HepG2 (cell line): ENCODE measurements around the gene DAAM2. TPM values are rescaled to one million over a fixed set of nuclear protein-coding genes. Genes with fewer than 3 reads are reported as not detected.

ENCODE experiments used
- ATAC-seq: fragments of 200-7000 bp; cut with Tn5 transposase; 3 replicates; pipeline ENCODE4 v1.9.1; 2020; ENCODE audit warnings: mild to moderate bottlenecking, moderate library complexity
- BruUV-seq: library from RNA; stranded (reverse); fragments of 400-500 nt; replicated peaks from 2 replicates; lab custom pipeline; 2021; lab: Mats Ljungman, UMichigan
- CTCF ChIA-PET: fragments of 300-600 bp; formaldehyde crosslinking; extraction: SDS; loops from one replicate; lab custom pipeline; 2021; ENCODE audit warnings: low total read pairs, inconsistent platforms, low intra/inter-chr PET ratio; lab: Yijun Ruan, JAX
- POLR2A ChIA-PET: fragments of 350-600 bp; sonication (Branson Sonifier 250); formaldehyde crosslinking; loops from one replicate; lab custom pipeline; 2020; ENCODE audit warnings: antibody characterized with exemption, inconsistent platforms; lab: Yijun Ruan, JAX
- DNase-seq: peaks from one replicate; pipeline ENCODE4 v3.0.0-alpha.2; 2015; ENCODE audit warnings: low spot score
- FAIRE-seq: peaks from 3 replicates; lab custom pipeline; 2011; peaks lifted over from hg19 to GRCh38; lab: Jason Lieb, UNC
- H2AFZ ChIP-seq: one replicate; pipeline ENCODE4 v1.6.1; 2011; ENCODE audit warnings: low read length, inconsistent platforms
- H3K27ac ChIP-seq: fragments of 300-600 bp; 3 replicates; pipeline ENCODE4 v1.8.0; 2011; ENCODE audit warnings: mixed run types, mild to moderate bottlenecking, mixed read lengths, low read length, inconsistent platforms; ENCODE audit not compliant: insufficient read depth; ENCODE audit errors: extremely low read length
- H3K27me3 ChIP-seq, 2 experiments: fragments of 200-600 bp in 1 of 2; 2 replicates in 1 of 2; 3 replicates in 1 of 2; pipeline versions ENCODE4 v1.6.0 to v1.8.0; 2011; ENCODE audit warnings: low read length in 2 of 2, mild to moderate bottlenecking in 2 of 2, moderate library complexity in 2 of 2, inconsistent platforms in 1 of 2; ENCODE audit not compliant: insufficient read depth in 2 of 2, control insufficient read depth in 1 of 2
- H3K36me3 ChIP-seq, 2 experiments: fragments of 200-600 bp in 1 of 2; replicated peaks in 1 of 2; 2 replicates in 1 of 2; 3 replicates in 1 of 2; pipeline versions ENCODE4 v1.5.1 to v1.8.0; 2011; ENCODE audit warnings: low read length in 2 of 2, inconsistent platforms in 1 of 2; ENCODE audit not compliant: insufficient read depth in 2 of 2, control insufficient read depth in 1 of 2
- H3K4me1 ChIP-seq: 2 replicates; pipeline ENCODE4 v1.5.1; 2012; ENCODE audit warnings: low read length, inconsistent platforms; ENCODE audit not compliant: insufficient read depth
- H3K4me2 ChIP-seq: 2 replicates; pipeline ENCODE4 v1.6.0; 2011; ENCODE audit warnings: low read depth, low read length, inconsistent platforms
- H3K4me3 ChIP-seq, 3 experiments: fragments of 200-600 bp in 1 of 3; sonication (generic), shearing (Covaris generic) in 1 of 3; replicated peaks in 1 of 3; 2 replicates each; pipeline ENCODE4 v1.5.1; 2011 to 2016; ENCODE audit warnings: low read length in 3 of 3, inconsistent platforms in 2 of 3, low read depth in 2 of 3, mild to moderate bottlenecking in 2 of 3, control low read depth in 1 of 3, mixed read lengths in 1 of 3; ENCODE audit not compliant: insufficient read depth in 1 of 3
- H3K79me2 ChIP-seq: one replicate; pipeline ENCODE4 v1.6.1; 2011; ENCODE audit warnings: low read length, inconsistent platforms; ENCODE audit not compliant: insufficient read depth
- H3K9ac ChIP-seq: 2 replicates; pipeline ENCODE4 v1.6.0; 2011; ENCODE audit warnings: mild to moderate bottlenecking, low read depth, low read length, inconsistent platforms; ENCODE audit not compliant: insufficient read depth
- H3K9me3 ChIP-seq: 2 replicates; pipeline ENCODE4 v1.5.1; 2012; ENCODE audit warnings: mild to moderate bottlenecking, low read length
- H4K20me1 ChIP-seq: 2 replicates; pipeline ENCODE4 v1.6.0; 2011; ENCODE audit warnings: inconsistent platforms, mild to moderate bottlenecking, low read length, moderate library complexity; ENCODE audit not compliant: insufficient read depth
- ATF4 ChIP-seq, 2 experiments: fragments of 450-650 bp in 1 of 2; sonication (generic) in 1 of 2; formaldehyde crosslinking; IDR thresholded peaks; 2 replicates each; pipeline versions ENCODE4 v1.5.0 to v1.8.0; 2020 to 2022; ENCODE audit warnings: mild to moderate bottlenecking in 1 of 2, missing genetic modification reagents in 1 of 2
- ERF ChIP-seq: IDR thresholded peaks from 2 replicates; pipeline ENCODE4 v1.6.1; 2018; ENCODE audit warnings: missing biosample characterization, missing genetic modification reagents
- KDM6A ChIP-seq: IDR thresholded peaks from 2 replicates; pipeline ENCODE4 v1.6.1; 2016; ENCODE audit warnings: low read depth
- MEIS2 ChIP-seq: sonication (generic); formaldehyde crosslinking; IDR thresholded peaks from 2 replicates; pipeline ENCODE4 v1.9.0; 2021; ENCODE audit warnings: mild to moderate bottlenecking, missing genetic modification reagents
- MTERF4 ChIP-seq: sonication (generic); formaldehyde crosslinking; IDR thresholded peaks from 2 replicates; pipeline ENCODE4 v1.8.0; 2023; ENCODE audit warnings: mild to moderate bottlenecking, missing genetic modification reagents
- ONECUT2 ChIP-seq: sonication (generic); formaldehyde crosslinking; IDR thresholded peaks from 2 replicates; pipeline ENCODE4 v1.4.0; 2020; ENCODE audit warnings: missing genetic modification reagents
- PLSCR1 ChIP-seq: sonication (generic); formaldehyde crosslinking; IDR thresholded peaks from 2 replicates; pipeline ENCODE4 v1.5.0; 2020; ENCODE audit warnings: missing genetic modification reagents, mild to moderate bottlenecking, borderline replicate concordance
- SRSF4 ChIP-seq: fragments of 200-400 bp; formaldehyde crosslinking; IDR thresholded peaks from one replicate; pipeline ENCODE4 v1.6.1; 2018; ENCODE audit warnings: mild to moderate bottlenecking, low read depth, low read length, moderate library complexity; ENCODE audit not compliant: poor library complexity, severe bottlenecking
- THRA ChIP-seq: sonication (generic); formaldehyde crosslinking; IDR thresholded peaks from 2 replicates; pipeline ENCODE4 v1.4.0; 2020; ENCODE audit warnings: missing genetic modification reagents, borderline replicate concordance
- ZC3H13 ChIP-seq: sonication (generic); formaldehyde crosslinking; IDR thresholded peaks from 2 replicates; pipeline ENCODE4 v1.8.1; 2023; ENCODE audit warnings: mild to moderate bottlenecking, missing genetic modification reagents, moderate library complexity
- ZNF24 ChIP-seq: fragments of 450-650 bp; IDR thresholded peaks from 2 replicates; pipeline ENCODE4 v1.6.1; 2017; ENCODE audit warnings: antibody characterized with exemption, mild to moderate bottlenecking
- ZNF510 ChIP-seq: sonication (generic); formaldehyde crosslinking; IDR thresholded peaks from 2 replicates; pipeline ENCODE4 v1.4.0; 2020; ENCODE audit warnings: low read depth, mild to moderate bottlenecking, missing genetic modification reagents
- ZNF577 ChIP-seq: sonication (generic); formaldehyde crosslinking; IDR thresholded peaks from 2 replicates; pipeline ENCODE4 v1.4.0; 2020; ENCODE audit warnings: mild to moderate bottlenecking, low read depth, missing genetic modification reagents, borderline replicate concordance
- ZNF597 ChIP-seq: sonication (generic); formaldehyde crosslinking; IDR thresholded peaks from 2 replicates; pipeline ENCODE4 v1.5.0; 2020; ENCODE audit warnings: missing genetic modification reagents
- WGBS: methylation state at CpG from one replicate; pipeline ENCODE4 v1.1.6; 2017; ENCODE audit warnings: low lambda C conversion rate; 5-methylcytosine and 5-hydroxymethylcytosine counted together
- in situ Hi-C: cut with HindIII; loops from 2 replicates; pipeline ENCODE4 v1.10.0; 2017; ENCODE audit warnings: low pct_unique_long_range_greater_than_20kb; ENCODE audit not compliant: extremely low pct_ligation_motif_present
- intact Hi-C: fragments of 100-400 bp; cut with micrococcal nuclease; formaldehyde crosslinking; loops from one replicate; pipeline ENCODE4 v1.10.0; 2022; ENCODE audit not compliant: unreplicated experiment
- polyA plus RNA-seq, 8 experiments: library from polyadenylated mRNA; depleted of rRNA in 3 of 8; stranded (reverse) in 7 of 8; unstranded in 1 of 8; fragments of >200 nt; fragmentation: Illumina TruSeq in 4 of 8; extraction: Trizol in 4 of 8; gene quantifications; 2 replicates each; pipeline versions ENCODE4 v1.2.1 to v1.2.3, GENCODE V29; 2011 to 2016; ENCODE audit warnings: low read depth in 4 of 8, missing spikeins in 1 of 8, mixed read lengths in 1 of 8; ENCODE audit not compliant: insufficient read depth in 1 of 8
- total RNA-seq, 5 experiments: library from RNA; depleted of rRNA; stranded (reverse); fragments of >200 nt; fragmentation: Illumina TruSeq; extraction: Trizol; gene quantifications; 2 replicates each; pipeline ENCODE4 v1.2.3, GENCODE V29; 2016; ENCODE audit warnings: low read depth in 1 of 5

The DAAM2 gene
- total and polyA plus RNA-seq, 2 of the 13 experiments (the other 11 are each of a cell fraction or from before 2014, with no cell fraction given), result 0.01 TPM; not detected in 1

- Histone ChIP-seq H3K27me3 (no peaks in the 10 kb centered on the region), H4K20me1 (no peaks in the 10 kb centered on the region), H3K9me3 (no peaks in the 10 kb centered on the region), H3K79me2 (no peaks in the 10 kb centered on the region), H3K9ac (no peak overlapping the region), H3K4me1 (no peaks in the 10 kb centered on the region), H2AFZ (no peak overlapping the region), H3K27ac (no peak overlapping the region), H3K4me3 (no peak overlapping the region), H3K4me2 (no peak overlapping the region), H3K36me3 (no peaks in the 10 kb centered on the region)
- no peak for ATAC-seq
- no peak for FAIRE-seq
- no peak for TF ChIP-seq THRA (CRISPR knock-in tag)
- TF ChIP-seq ONECUT2, result no peak
- no peak for TF ChIP-seq MEIS2 (CRISPR knock-in tag)
- TF ChIP-seq MTERF4 (CRISPR knock-in tag), result no peak
- no peak for TF ChIP-seq PLSCR1
- no peak for TF ChIP-seq KDM6A (CRISPR knock-in tag)
- TF ChIP-seq ZNF597 (CRISPR knock-in tag), result no peak
- no peak for TF ChIP-seq ZNF510 (CRISPR knock-in tag)
- TF ChIP-seq ERF (CRISPR knock-in tag), result no peak
- no peak for TF ChIP-seq ATF4 (CRISPR knock-in tag; IDR thresholded peaks at IDR 0.05)
- TF ChIP-seq ZC3H13 (CRISPR knock-in tag), result no peak
- no peak for TF ChIP-seq ZNF577
- TF ChIP-seq SRSF4, result no peak
- no peak for TF ChIP-seq ZNF24
- WGBS, result 30% methylated on average over 6 of the region's 6 CpGs
- intact Hi-C loops, result no loop called here
- CTCF ChIA-PET, result no interaction called here
- in situ Hi-C loops, result no loop called here
- no peak for DNase-seq
- no TSS peak for BruUV-seq
- POLR2A ChIA-PET, result no interaction called here
Observed at GRCh38 chr6:39772559-39773273, 19.5 kb upstream of the DAAM2 start.
